CD4-positive, alpha-beta T cell (primary cell): Measurements from ENCODE around the gene ETFDH. TPM values are rescaled to one million over a fixed set of nuclear protein-coding genes. Genes with fewer than 3 reads are reported as not detected.

ENCODE experiments used
- ATAC-seq: fragments of 200-7000 bp; cut with Tn5 transposase; one replicate; pipeline ENCODE4 v1.10.0; 2022; ENCODE audit warnings: mild to moderate bottlenecking; ENCODE audit not compliant: poor library complexity
- CTCF ChIA-PET: fragments of 350-600 bp; sonication (Branson Sonifier 250); formaldehyde crosslinking; loops from one replicate; lab custom pipeline; 2021; ENCODE audit warnings: antibody characterized with exemption, inconsistent platforms; lab: Charles Lee
- POLR2A ChIA-PET: fragments of 350-600 bp; sonication (Branson Sonifier 250); formaldehyde crosslinking; loops from one replicate; lab custom pipeline; 2021; ENCODE audit warnings: antibody characterized with exemption, inconsistent platforms; lab: Charles Lee
- DNase-seq, 14 experiments: peaks; one replicate each; pipeline ENCODE4 v3.0.0-alpha.2; 2013 to 2020; ENCODE audit warnings: mixed read lengths in 2 of 14
- H3K27ac ChIP-seq, 2 donors: one replicate each; pipeline versions ENCODE4 v1.5.1 to v1.7.0; 2013; ENCODE audit warnings: low read length in 2 of 2, low read depth in 1 of 2, mild to moderate bottlenecking in 1 of 2
- H3K27me3 ChIP-seq, 2 experiments: 1 replicate in 1 of 2; 2 replicates in 1 of 2; pipeline versions ENCODE4 v1.6.1 to v1.7.0; 2013; ENCODE audit warnings: low read length in 2 of 2, control low read depth in 1 of 2, mild to moderate bottlenecking in 1 of 2, moderate library complexity in 1 of 2; ENCODE audit not compliant: insufficient read depth in 2 of 2, control insufficient read depth in 1 of 2
- H3K36me3 ChIP-seq: one replicate; pipeline ENCODE4 v1.6.1; 2013; ENCODE audit warnings: low read length, control low read depth; ENCODE audit not compliant: insufficient read depth
- H3K4me1 ChIP-seq: one replicate; pipeline ENCODE4 v1.6.1; 2013; ENCODE audit warnings: low read length, control low read depth; ENCODE audit not compliant: insufficient read depth
- H3K4me3 ChIP-seq: one replicate; pipeline ENCODE4 v1.5.1; 2013; ENCODE audit warnings: mild to moderate bottlenecking, low read length, moderate library complexity
- H3K9me3 ChIP-seq, 2 experiments: 1 replicate in 1 of 2; 2 replicates in 1 of 2; pipeline versions ENCODE4 v1.6.1 to v1.7.0; 2013; ENCODE audit warnings: low read length in 2 of 2, mild to moderate bottlenecking in 2 of 2, control low read depth in 1 of 2, moderate library complexity in 1 of 2; ENCODE audit not compliant: control insufficient read depth in 1 of 2, insufficient read depth in 1 of 2
- H3K27ac Mint-ChIP-seq: one replicate; pipeline ENCODE4 v1.8.0; 2020; ENCODE audit warnings: mixed read lengths
- H3K27me3 Mint-ChIP-seq: one replicate; pipeline ENCODE4 v1.8.0; 2021; ENCODE audit warnings: mixed read lengths
- H3K36me3 Mint-ChIP-seq: one replicate; pipeline ENCODE4 v1.8.0; 2021; ENCODE audit warnings: low read depth, mixed read lengths
- H3K4me1 Mint-ChIP-seq: one replicate; pipeline ENCODE4 v1.8.0; 2021; ENCODE audit warnings: low read depth, mixed read lengths
- H3K4me3 Mint-ChIP-seq: one replicate; pipeline ENCODE4 v1.8.0; 2020; ENCODE audit warnings: mild to moderate bottlenecking, mixed read lengths
- H3K9me3 Mint-ChIP-seq: one replicate; pipeline ENCODE4 v1.8.0; 2020; ENCODE audit warnings: mixed read lengths
- CTCF ChIP-seq: fragments of 200-600 bp; IDR thresholded peaks from one replicate; pipeline ENCODE4 v1.8.0; 2022; ENCODE audit warnings: antibody characterized with exemption, mild to moderate bottlenecking
- intact Hi-C, 2 experiments: fragments of 100-400 bp; cut with DNase I in 1 of 2; cut with micrococcal nuclease in 1 of 2; formaldehyde crosslinking; loops; one replicate each; pipeline versions ENCODE4 v1.15.1 to v1.9.0; 2023 to 2025; cut with DNase I, micrococcal nuclease
- total RNA-seq, 174 experiments: library from RNA in 2 of 174; stranded (reverse) in 2 of 174; gene quantifications; one replicate each; pipeline ENCODE4 v1.2.3 and lab custom pipeline; 2021 to 2026

The ETFDH gene
- total RNA-seq, 2 experiments from 2014 or later = 12.7 to 13.1 TPM

- Histone ChIP-seq H3K4me1 (no peaks in the 10 kb centered on the region), H3K4me3 (no peak overlapping the region), H3K27me3 (no peaks in the 10 kb centered on the region), H3K9me3 (no peaks in the 10 kb centered on the region), H3K36me3 (no peaks in the 10 kb centered on the region), H3K27ac (no peak overlapping the region)
- no peak for ATAC-seq
- H3K36me3 Mint-ChIP-seq = no peaks in the 10 kb centered on the region
- no peak overlapping the region for H3K4me3 Mint-ChIP-seq
- no peak overlapping the region for H3K27ac Mint-ChIP-seq
- ChIA-PET CTCF (no interaction called here), POLR2A (no interaction called here)
- intact Hi-C loops = no loop called here
- H3K27me3 Mint-ChIP-seq = peaks cover 6% of the 10 kb centered on the region
- DNase-seq = no peak
- H3K4me1 Mint-ChIP-seq = no peaks in the 10 kb centered on the region
- no peak for TF ChIP-seq CTCF
- no peaks in the 10 kb centered on the region for H3K9me3 Mint-ChIP-seq
These were observed 41.2 kb upstream of the ETFDH start for GRCh38 chr4:158630893-158631292.

DNA sequence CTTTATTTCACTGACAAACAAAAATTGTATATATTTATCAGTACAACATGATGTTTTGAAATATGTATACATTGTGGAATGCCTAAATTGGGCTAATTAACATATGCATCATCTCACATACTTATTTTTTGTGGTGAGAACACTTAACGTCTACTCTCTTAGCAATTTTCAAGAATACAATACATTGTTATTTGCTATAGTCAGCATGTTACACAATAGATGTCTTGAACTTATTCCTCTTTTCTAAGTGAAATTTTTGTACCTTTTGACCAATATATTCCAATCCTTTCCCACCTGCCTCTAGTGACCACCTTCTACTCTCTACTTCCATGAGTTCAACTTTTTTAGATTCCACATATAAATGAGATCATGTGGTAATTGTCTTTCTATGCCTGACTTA, 35.5 kb upstream of the ETFDH start:
- no peak overlapping the region for H3K4me3 ChIP-seq
- POLR2A ChIA-PET = no interaction called here

GRCh38 chr4:158644356-158644755, 27.7 kb upstream of the ETFDH start:
- TF ChIP-seq CTCF = no peak
- Mint-ChIP-seq H3K9me3 (no peaks in the 10 kb centered on the region), H3K36me3 (no peaks in the 10 kb centered on the region), H3K27ac (no peak overlapping the region), H3K4me1 (no peaks in the 10 kb centered on the region), H3K4me3 (no peak overlapping the region), H3K27me3 (peaks cover 43% of the 10 kb centered on the region)
- H3K9me3 ChIP-seq = no peaks in the 10 kb centered on the region
- H3K27me3 ChIP-seq = peaks cover 0 to 7% of the 10 kb centered on the region in 2 experiments
- ChIA-PET POLR2A (no interaction called here), CTCF (no interaction called here)
- ATAC-seq (no peak), DNase-seq (no peak)
- no peak overlapping the region for H3K4me3 ChIP-seq
- no peaks in the 10 kb centered on the region for H3K4me1 ChIP-seq
- H3K27ac ChIP-seq = no peak overlapping the region
- intact Hi-C loops = no loop called here
- H3K36me3 ChIP-seq = no peaks in the 10 kb centered on the region

More for the DNA sequence above, 35.5 kb upstream of the ETFDH start:
- CTCF ChIA-PET = no interaction called here
- intact Hi-C loops = no loop called here
- H3K4me3 Mint-ChIP-seq = no peak overlapping the region
- DNase-seq (no peak), ATAC-seq (no peak)
- H3K4me1 Mint-ChIP-seq = no peaks in the 10 kb centered on the region
- no peaks in the 10 kb centered on the region for H3K36me3 Mint-ChIP-seq
- H3K9me3 ChIP-seq = no peaks in the 10 kb centered on the region
- H3K27me3 Mint-ChIP-seq = peaks cover 21% of the 10 kb centered on the region
- H3K4me1 ChIP-seq = no peaks in the 10 kb centered on the region
- no peaks in the 10 kb centered on the region for H3K27me3 ChIP-seq
- no peaks in the 10 kb centered on the region for H3K36me3 ChIP-seq
- no peak overlapping the region for H3K27ac ChIP-seq
- no peaks in the 10 kb centered on the region for H3K9me3 Mint-ChIP-seq
- no peak overlapping the region for H3K27ac Mint-ChIP-seq
- TF ChIP-seq CTCF = no peak
